Loucy (cell line): ENCODE results near the gene SHISA6.

Experiments
- CTCF ChIP-seq: fragments of 200-600 bp; sonication (generic); conservative IDR thresholded peaks from 2 replicates; pipeline ENCODE4 v1.5.1; 2014; ENCODE audit warnings: mild to moderate bottlenecking, antibody characterized with exemption, low read length
- EZH2phosphoT487 ChIP-seq: fragments of 200-600 bp; IDR thresholded peaks from 2 replicates; pipeline ENCODE4 v1.6.1; 2018; ENCODE audit warnings: antibody characterized with exemption, mild to moderate bottlenecking, moderate library complexity, borderline replicate concordance

GRCh38 chr17:11391134-11391533 lies 150.1 kb downstream of the SHISA6 start:
- no peak for TF ChIP-seq CTCF
- no peak for TF ChIP-seq EZH2phosphoT487
